SHP77 (cell line): ENCODE data around the gene CTBP2.

Source experiments
- DNase-seq, 2 experiments: peaks; one replicate each; lab custom pipeline; 2025; lab: John Stamatoyannopoulos, UW

Gene CTBP2

DNA sequence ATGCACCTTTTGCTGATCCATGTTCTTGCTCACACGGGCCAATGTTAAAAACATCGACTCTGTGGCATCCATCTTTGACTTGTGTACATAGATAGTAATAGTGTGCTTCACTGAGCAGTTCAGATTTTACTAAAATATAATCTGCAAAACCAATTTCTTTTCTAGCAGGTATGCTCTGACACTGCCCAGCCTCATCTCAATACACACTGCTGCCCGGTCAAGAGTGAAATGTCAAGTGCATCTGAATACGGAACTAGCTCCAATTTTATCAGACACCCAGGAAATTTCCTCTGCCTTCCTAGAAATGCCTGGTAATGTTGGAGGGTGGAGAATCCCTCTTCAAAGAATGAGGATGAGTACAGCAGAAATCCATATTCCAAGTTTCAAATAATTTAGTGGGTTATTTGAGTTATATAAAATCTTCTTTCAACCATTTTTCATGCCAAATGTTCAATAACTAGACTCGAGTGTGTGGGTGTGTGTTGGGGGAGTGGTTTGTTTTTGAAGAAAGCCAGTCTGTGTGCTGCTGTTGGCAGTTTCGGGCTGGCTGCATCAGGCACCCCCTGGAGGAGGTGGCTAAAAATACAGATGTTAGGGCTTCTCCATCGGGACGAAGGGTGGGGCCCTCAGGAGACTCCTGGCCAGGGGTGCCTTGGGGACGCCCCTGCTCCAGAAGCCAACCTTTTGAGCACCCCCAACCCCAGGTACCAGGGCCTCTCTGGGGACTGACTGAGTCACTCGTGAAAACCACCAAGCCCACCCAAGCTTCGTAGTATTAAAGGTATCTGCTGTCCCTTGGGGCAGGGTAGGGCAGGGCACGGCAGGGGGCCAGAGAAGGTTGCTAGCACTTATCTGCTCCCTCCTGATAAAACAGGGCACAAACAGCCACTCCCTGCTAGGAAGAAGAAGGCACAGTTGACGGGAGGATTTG, 15.4 kb downstream of the CTBP2 start:
- peak in 1 of 2 experiments; percentile 29 for DNase-seq

DNA sequence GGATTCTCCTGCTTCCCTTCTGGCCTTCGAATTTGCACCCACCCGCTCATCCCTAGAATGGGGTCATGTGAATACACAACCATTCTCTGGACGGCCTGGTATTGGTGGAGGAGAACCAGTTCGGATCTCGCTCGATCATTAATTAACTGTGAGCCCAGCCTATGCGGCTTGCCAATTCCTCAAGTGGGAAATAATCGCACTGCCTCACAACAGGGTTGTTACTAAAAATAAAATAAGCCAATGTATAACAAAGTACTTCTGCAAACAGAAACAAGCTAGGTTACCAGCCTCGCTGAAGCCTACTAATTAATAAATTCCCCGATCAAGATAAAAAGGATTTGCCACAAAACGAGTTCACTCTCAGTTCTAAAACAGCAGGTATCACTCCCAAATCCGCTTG, 16.2 kb downstream of the CTBP2 start:
- DNase-seq: no peak

DNA sequence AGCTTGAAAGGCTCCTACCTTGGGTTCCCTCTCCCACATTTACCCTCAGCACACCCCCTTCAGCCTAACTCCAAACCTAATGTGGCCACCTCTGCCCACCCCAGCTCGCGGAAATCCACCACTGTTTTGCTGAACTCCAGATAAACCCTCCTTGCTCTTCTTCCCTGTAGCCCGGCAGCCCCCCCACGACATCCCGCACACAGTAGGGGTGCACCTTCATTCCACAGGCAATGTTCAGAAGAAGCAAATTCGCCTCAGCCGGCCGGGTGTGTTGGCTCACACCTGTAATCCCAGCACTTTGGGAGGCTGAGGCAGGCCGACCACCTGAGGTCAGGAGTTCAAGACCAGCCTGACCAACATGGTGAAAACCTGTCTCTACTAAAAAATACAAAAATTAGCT, 17.4 kb downstream of the CTBP2 start:
- no peak for DNase-seq

DNA sequence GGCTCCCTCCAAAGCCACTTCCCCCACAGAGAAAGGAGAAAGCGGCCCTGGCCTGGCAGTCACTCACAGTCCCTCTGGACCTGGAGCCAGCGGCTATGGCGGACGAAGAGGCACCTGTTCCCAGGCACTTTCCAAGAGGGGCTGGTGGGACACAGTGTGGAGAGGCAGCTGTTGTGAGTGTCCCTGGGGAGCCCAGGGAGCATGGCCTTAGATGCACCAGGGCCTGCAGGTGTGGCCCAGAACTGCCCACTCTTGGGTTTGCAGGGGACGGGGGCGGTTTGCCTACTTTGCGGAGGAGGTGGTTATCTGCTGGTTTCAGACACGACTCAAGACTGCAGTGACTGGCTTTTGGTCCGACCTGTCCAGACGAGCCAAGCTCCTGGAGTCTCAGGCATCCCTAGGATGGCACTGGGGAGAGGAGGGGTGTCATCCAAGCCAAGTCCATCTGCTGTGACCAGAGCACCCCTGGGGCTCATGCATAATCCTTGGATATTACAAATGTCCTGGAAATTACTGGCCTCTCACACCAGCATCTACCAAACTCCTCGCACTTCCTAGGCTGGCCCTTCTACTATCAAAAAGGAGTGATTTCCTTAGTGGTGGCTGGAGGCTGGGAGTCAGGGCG, 18.4 kb downstream of the CTBP2 start:
- no peak for DNase-seq

DNA sequence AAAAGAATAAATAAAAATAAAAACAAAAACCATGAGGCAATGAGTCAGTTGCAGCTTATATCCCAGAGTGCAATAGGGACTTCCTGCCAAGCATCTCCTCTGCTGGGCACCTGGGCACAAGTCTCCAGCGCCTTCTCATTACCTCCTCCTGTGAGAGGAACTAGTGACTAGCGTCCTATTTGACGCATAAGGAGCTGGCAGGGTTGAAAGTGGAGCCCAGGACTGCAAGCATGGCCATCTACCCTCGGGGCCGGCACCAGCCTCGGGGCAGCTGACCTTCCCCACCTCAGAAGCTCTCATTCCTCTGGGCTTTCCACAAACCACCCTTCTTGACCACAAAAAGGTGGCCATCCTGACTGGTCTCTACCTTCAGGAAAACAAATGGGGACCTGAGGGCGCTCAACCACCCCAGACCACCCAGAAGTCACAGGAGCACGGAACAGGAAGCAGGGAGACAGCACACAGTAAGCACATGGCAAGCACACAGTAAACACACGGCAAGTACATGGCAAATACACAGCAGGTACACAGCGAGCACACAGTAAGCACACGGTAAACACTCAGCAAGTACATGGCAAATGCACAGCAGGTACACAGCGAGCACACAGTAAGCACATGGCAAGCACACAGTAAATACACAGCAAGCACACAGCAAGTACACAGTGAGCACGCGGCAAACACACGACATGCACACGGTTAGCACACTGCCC, 19.1 kb downstream of the CTBP2 start:
- no peak for DNase-seq

DNA sequence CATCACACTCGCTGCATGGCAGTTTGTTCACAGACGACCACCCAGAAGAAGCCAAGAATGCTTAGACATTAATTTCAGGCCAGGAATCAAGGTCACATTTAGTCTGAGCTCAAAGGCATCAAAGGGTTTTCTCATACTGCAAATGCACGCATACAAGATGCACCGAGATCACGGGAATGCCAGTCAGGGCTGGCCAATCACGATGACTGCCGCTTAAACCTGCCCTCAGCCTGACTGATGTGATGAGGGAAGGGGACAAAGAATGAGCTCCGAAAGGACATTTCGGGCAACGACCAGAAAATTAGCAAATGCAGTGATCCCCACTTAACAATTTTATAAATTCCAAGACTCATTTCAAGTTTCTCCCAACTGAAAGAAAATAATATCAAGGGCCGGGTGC, 20.2 kb downstream of the CTBP2 start:
- DNase-seq: no peak

DNA sequence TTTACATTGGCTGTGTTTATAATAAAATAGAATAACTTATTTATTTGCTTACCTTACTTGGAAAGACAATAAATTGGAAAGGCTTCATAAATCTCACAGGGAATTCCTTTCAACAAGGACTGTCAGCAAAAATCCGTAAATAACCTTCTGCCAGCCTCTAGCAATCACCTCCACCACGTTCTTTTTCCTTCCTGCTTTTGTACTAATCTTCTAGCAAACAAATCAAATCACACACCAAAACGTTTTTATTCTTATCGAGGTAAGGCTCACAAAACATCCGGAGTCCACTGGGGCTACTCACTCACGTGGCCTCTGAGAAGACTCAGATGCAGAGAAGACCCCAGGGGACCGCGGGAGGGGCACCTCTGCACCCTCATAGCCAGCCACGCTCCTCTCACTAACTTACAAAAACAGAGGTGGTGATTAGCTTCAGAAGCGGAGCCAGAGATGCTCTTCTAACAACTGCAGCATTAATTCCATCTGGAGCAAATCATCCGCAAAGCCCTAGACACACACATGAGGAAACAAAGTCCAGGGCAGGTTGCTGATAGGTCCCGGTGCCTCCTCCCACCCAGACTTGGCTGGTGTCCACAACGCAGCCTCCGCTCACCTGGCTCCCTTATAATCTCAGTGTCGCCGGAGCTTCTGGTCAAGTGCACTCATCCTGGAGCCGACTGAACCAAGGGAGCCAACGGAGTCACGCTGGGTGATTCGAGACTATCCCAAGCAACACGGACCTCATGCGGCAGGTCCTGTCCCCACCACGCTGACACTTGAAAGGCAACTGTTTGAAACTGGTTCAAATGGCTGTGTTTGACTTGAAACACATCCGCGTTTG, 22.5 kb downstream of the CTBP2 start:
- peak; percentile 74 to 77 for DNase-seq

DNA sequence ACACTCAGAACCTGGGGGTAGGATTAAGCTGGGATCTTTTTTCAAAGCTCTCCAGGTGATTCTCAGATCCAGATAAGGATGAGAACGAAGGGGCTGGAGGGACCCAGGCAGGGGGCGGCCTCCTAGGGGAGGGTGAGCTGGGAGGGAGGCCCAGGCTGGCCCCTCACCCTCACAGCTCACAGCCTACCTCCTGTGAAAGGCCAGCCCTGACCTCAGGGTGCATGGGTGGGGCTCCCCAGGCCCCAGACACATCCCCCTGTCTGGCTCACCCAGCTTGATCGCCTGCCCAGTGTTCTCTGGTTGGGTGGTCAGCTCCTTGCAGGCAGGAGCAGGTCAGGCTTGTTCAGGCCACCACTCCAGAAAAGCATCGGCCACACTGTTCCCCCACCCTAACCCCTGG, 24.3 kb downstream of the CTBP2 start:
- no peak for DNase-seq

DNA sequence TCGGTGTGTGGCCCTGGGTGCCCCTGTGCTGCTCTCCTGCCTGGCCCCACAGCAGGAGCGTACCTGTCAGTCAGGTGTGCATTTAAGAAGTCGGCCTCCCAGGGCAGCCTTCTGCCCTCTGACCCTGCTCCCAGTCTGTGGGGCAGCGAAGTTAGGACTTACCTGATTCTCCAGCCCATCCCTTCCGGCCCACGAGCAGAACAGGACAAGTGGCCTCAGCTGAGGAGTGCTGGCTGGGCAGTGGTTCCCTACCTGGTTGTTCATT, 24.7 kb downstream of the CTBP2 start:
- DNase-seq: no peak

DNA sequence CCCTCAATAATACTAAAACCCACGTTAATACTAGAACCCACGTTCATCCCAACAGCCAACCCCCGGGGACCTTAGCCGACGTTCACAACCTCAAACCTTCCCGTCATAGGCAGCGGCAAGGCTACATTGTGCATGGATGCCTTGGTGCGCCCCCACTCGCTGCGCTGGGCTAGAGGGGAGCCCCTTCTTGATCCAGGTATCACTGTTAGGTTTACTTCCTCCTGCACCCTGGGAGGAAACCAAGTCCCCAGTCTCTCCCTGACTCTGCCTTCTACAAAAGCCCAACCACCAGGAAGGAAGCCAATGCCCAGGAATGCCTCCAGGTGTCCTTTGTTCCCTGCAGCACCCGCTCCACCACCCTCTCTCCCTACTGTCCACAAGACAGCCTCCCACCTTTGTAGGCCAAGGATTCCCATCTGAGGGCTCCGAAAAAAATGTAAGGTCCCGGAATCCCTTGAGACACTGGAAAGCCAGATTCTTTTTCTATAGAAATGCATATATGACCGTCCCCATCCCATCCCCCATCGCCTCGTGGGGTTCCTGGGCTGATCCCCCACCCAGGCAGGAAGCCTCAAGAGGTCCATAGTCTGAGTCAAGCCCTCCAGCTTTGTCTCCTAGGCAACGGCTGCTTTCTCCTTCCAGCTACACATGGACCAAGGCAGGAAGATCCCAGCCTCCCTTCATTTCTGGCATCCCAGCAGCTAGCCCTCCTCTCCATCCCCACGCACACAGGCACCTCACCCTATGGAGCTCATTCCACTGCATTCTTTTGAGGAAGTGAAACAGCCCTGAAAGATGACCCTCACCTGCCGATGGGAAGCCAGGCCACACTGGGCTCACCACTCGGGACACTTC, 25.2 kb downstream of the CTBP2 start:
- no peak for DNase-seq

DNA sequence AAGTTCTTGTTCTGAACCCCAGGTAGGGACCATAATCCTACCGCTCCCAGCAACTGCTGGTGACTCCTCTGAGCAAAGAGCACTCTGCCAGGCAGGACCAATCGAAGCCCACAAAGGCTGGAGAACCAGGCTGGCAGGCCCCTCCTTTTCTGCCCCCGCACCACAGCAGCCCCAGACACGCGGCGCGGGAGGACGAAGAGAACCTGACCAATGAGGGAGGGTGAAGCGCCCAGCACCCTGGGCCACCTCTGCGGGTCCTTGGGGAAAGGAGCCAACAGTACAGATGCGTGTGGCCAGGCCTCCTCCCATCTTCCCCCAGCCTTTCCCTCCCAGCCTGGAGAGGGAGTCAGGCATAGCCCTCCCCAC, 25.9 kb downstream of the CTBP2 start:
- DNase-seq: no peak

DNA sequence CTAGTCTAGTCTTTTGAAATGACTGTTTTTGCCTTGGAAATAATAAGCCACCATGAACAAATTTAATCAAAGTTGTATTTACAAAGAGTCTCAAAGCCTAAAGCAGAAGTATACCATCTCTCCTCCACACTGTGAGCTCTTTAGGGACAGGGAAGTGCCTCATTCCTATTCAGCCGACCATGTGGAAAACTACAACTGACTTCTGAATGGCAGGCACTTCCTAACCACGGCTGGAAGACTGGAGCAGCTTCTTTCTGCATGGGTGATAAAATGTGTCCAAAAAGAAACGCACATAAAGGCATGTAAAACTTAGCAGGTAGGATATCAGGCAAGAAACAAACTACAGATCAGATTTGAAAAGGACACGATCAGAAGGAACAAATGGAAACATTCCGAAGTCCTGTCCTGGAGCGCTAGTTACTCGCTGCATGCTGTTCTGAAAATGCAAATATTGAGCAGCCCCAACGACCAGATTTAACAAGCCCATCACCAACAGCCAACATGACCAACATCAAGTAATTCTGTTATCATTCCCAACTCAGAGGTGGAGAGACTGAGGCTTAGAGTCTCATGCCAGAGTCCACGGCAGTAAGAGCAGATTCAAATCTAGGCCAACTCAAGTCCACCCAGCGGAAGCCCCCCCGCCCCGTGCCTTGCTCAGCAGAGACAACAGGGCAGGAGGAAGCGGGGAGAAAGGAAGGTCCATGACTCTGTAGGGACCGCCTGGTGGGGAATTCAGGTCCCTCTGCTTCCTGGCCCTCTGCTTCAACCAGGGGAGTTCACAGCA, 26.5 kb downstream of the CTBP2 start:
- no peak for DNase-seq

DNA sequence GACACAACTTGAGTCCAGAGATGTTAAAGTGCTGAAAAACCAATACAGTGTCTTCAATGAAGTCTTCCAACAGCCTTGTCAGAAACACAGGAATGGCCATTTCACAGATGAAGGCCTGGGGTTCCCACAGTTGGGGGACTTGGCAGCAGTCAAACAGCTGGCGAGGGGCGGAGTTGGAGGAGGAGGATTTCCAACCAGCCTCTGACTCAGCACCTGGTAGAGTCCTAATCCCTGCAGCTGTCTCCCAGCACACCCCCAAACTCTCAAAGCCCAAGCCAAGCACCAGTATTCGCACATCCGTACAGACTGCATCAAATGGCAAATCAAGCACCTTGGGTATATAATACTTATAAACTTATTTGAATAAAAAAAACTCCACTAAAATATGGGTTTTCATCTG, 28.0 kb downstream of the CTBP2 start:
- no peak for DNase-seq

DNA sequence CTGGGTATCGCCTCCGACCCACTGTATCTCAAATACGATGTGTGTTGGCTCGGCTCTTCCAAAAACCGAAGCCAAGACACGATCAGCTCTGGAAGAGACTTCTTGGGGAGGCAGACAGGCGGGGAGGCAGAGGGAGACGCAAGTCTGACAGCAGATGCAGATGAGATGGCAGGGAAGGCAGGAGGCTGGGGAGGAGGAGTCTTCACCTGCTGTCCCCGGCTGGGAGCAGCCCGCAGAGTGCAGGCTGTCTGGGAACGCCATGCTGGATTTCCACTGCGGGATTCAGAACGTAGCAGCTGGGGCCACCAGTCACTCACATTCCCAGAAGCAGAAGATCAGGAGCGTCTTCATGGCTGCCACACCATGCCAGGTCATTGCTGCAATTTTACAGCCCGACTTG, 29.4 kb downstream of the CTBP2 start:
- no peak for DNase-seq

DNA sequence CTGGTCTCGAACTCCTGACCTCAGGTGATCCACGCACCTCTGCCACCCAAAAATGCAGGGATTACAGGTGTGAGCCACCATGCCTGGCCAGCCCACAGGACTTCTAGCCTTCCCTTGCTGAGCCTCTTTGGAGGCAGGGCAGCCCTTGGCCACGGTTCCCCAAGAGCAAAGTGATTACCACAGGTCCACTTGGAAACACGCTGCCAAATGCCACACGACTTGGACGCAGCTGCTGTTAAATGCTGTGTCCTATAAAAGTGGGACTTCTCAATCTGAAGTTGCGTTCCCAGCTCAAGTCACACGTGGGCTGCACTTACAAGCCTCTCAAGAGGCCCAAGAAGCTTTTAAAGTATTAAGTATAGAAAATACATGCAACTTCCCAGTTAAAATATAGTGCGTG, 30.1 kb downstream of the CTBP2 start:
- no peak for DNase-seq

DNA sequence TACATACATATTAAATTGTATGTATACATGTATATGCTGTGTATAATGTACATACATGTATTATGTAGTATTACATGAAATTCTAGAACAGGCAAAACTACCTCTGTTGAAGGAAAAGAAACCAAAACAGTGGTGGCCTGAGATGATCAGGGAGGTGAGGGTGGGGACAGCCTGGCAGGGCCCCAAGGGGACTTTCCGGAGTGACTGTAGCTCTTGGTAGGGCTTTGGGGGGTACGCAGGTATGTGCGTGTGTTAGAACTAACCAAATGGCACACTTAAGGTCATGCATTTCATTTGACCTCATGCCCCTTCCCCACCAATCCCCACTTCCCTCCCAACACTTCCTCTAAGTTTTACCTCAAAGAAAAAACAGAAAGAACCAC, 31.3 kb downstream of the CTBP2 start:
- DNase-seq: no peak

DNA sequence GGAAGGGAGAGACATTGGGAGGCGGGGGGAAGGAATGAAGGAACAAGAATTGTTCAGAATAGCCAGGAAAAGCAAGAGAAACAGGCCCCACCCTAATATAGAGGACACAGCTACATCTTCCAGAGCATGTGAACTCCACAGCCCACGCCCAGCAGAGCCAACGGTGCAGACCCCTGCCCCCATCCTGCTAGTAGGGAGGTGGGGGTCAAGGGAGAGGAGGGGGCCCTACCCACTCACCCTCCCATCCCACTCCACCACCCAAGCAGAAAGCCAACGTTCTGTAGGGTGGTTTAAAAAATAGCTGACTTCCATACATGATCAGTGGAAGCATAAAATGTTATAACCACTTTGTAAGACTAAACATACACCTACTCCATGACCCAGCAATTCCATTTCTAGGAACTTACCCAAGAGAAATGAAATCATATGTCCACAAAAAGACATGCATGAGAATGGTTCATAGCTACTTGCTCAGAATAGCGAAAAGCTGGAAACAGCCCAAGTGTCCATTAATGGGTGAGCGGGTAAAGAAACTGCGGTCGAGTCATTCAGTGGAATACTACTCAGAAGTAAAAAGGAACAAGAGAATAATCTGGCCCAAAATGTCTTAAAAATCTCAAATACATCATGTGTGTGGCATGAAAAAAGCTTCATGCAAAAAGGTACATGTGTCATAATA, 31.8 kb downstream of the CTBP2 start:
- DNase-seq: no peak

DNA sequence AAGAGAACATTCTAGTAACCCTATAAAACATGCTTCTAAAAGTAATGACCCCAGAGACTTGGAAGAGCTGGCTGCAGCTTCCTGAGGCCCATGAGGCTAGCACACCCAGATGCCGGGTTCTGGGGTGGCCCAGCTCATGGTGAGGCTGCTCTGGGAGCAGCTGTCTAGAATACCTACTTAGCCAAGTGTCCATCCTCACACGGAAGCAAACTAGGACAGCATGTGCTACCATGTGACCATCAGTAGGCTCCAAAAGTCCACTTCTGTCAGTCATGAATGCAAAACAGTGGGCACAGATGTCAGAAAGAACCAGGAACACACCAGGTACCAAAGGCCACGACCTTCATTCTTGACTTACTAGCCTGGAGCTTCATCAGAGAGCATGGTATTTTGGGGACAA, 32.4 kb downstream of the CTBP2 start:
- DNase-seq: no peak

DNA sequence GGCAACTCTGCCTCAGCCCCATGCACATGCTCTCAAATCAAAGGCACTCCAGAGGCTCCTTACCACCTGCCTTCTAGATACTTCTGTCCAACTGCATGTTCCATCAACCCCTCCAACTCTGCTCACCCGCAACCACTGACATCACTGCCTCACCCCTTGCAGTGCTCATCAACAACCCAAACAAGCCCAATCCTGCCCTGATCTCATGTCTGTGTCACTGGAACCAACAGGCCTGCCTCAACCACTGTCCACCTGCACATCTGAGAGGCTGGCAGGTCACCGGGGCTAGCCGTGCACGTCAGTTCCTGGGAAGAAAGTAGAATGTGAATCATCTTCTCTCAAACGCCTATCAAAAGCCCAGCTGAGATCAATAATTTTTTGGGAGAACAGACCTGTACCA, 33.3 kb downstream of the CTBP2 start:
- peak in 1 of 2 experiments; percentile 10 for DNase-seq
